ENCODE data around the gene USP48. TPM values are rescaled to one million over a fixed set of nuclear protein-coding genes. Genes with fewer than 3 reads are reported as not detected.

Gene USP48
- total RNA-seq, 1 donor from 2014 or later: 45.7 TPM

DNA sequence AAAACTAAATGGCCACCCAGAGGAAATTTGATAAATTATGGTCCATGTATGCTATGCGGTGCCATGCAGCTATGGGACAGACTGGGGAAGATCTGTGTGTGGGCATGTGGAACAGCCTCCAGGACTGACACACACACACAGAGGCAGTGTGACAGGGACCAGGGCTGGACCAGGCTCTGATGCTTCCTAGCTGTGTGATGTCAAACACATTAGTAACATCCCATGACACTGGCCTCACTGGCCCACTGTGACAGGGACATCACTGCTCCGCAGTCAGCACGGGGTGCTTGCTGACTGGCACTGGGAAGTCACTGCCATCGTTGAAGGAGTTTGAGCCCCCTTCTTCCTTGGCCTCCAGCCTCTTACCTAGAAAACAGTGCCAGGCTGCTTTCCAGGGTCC is 127.7 kb downstream of the USP48 start:
- no peak for DNase-seq (ENCODE audit: low read depth in 2 of 2)

DNA sequence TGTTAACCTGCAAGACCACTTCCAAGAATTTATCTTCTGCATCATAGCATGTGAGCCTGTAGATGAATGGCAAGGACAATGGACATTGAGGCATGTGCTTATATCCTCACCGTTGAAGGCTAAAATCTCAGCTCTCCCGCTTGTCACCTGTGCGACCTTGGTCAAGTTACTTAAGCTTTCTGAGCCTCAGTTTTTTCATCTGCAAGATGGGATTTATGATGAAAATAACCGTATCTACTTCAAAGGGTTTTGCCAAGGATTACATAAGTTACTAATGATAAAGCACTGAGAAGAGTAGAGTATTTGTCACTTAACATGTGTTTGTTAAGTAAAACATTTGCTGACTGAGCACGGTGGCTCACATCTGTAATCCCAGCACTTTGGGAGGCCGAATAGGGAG is 128.7 kb downstream of the USP48 start:
- DNase-seq (ENCODE audit: low read depth in 2 of 2): no peak

DNA sequence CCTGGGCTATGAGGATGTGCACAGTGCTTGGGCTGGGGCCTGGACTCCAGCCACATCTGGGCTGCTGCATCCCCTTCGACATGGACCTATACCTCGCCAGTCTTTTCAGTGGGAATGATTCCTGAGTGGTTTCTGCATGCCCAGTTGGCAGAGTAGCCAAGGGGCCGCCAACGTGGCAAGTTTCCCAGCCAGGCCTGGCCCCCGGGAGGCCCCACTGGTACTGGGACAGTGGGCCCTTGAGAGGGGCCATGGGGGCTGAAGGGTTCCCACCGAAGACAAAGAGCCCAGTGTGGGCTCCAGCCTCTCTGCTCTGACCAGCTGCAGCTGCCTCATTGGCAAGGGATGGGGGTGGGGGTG is 129.2 kb downstream of the USP48 start:
- no peak for DNase-seq (ENCODE audit: low read depth in 2 of 2)

DNA sequence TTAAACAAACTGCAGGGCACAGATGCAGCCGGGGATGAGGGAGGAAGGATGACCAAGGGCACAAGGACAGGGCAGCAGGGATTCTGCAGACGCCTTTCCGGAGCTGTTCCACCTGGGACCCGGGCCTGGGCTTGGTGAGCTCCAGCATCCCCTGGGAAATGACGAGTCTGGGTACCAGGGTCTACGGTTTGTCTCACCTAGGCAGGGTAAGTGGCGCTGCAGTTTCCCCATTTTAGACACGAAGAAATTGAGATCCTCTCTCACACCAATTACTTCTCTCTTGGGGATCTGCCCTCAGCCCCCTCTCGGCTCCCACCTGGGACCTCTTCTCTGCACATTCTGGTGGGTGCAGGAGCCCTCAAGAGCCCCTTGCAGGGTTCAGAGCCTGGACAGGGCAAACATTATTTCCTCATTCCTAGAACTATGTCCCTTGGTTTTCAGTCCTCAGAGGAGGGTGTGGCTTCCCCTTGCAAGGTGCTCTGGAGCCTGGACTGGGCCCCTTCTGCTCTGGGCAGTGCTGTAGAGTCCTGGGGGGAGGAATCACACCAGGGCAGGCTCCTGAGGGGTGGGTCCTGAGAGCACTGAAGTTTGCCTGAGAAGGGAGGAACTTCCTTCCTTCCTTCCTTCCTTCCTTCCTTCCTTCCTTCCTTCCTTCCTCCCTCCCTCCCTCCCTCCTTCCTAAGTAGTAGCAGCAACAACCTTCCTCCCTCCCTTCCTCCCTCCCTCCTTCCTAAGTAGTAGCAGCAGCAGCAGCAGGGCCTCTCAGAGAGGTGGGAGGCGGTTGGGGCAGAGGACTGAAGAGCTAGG is 129.8 kb downstream of the USP48 start:
- no peak for DNase-seq (ENCODE audit: low read depth in 2 of 2)

DNA sequence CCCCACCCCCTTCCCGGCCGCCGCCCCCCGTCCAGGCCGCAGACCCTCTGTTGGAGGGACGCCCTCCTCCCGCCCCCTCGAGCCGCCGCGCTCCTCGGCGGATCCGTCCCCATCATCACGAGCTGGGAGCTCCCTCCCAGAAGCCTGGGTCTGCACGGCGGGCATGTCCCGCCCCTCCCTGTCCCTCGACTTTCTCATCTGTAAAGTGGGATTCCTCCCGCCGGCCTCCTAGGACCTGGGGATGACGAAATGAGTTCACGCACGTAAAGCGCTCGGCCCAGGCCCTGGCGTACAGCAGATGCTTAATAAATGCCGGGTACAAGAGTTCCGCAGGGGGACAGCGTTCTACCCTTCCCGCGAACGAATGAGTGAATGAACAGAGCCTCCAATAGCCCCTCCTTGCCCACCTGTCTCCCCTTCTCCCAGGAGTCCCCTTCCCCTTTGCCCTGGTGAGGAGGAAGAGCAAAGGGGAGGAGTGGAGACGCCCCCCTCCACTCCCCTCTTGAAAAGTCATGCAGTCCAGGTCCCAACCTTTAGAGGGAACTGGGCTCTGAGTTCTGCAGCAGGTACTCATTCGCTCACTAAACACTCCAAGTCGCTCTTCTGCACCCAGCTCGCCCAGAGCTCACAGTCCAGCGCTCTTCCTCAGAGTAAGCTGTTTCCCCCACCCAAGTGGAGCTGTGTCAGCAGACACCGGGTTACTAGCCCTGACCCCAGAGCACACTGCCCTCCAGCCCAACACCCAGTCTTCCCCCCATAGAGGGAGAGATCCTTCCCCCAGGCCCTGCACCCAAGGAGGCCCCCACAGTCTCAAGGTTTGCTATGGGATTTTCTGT is 130.6 kb downstream of the USP48 start:
- DNase-seq (ENCODE audit: low read depth in 2 of 2): no peak

DNA sequence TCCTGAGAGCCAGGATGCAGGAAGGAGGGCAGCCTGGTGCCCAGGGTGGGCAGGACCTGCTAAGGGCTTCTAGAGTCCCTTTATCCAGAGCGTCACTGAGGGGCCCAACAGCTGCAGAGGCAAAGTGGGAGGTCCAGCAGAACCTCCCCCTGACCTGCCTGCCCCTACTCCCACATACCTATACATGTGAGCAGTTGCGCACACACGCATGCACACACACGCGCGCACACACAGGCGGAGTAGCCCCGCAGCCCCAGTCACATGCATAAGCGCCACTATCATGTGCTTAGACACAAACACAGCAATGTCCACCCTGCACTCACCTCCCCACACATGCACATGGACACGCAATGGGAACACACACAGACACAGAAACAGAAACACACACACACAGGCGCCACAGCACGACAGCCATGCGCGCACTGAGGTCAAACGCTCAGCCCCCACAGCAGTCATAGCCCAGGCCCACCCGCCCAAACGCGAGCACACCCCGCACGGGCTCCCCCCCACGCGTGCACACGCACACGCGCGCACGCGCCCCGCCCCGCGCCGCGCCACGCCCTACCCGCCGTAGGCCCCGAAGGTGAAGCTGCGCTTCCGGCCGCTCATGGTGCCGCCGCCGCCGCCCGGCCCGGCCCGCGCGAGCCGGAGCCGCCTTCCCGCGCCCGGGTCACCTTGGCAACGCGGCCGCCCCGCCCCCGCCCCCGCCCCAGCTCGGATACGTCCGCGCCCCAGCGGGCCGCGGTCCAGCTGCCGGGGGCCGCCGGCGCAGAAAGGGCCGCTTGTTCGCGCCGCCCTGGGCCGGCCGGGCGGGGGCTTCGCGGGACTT is 131.5 kb downstream of the USP48 start:
- DNase-seq (ENCODE audit: low read depth in 2 of 2): peak in 1 of 2 donors; percentile 32

DNA sequence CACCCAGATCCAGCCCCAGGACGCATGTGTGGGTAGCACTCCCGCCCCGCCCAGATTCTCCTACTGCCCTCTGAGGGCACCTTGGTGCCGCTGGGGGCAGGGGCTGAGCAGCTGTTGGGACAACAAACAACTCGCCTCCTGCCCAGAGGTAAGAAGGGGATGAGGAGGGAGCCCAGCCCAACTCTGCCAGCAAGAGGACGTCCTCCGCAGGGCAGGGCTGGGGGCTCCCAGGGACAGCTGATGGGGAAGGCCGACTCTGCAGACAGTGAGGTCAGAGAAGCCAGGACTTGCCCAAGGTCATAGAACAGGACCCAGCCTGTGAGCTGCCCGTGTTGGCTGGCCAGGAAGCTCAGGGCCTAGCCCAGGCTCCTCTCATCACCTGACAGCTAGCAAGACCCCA is 132.5 kb downstream of the USP48 start:
- no peak for DNase-seq (ENCODE audit: low read depth in 2 of 2)

DNA sequence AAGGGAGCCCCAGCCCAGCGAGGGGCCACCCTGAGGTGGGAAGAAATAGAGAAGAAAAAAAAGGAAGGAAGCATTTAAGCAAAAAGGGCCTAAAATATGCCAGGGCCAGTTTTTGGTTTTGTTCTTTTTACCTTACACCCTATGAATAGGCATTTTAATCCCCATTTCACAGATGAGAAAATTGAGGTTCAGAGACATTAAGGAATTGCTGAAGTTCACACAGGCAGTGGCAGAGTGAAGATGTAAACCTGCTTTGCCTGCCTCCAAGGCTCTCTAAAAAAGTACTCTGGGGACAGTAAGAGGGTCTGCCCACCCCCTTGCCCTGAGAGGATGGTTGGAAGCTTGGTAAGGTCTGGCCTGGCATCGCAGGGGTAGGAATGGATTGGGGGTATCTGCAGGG is 133.6 kb downstream of the USP48 start:
- DNase-seq (ENCODE audit: low read depth in 2 of 2): no peak

DNA sequence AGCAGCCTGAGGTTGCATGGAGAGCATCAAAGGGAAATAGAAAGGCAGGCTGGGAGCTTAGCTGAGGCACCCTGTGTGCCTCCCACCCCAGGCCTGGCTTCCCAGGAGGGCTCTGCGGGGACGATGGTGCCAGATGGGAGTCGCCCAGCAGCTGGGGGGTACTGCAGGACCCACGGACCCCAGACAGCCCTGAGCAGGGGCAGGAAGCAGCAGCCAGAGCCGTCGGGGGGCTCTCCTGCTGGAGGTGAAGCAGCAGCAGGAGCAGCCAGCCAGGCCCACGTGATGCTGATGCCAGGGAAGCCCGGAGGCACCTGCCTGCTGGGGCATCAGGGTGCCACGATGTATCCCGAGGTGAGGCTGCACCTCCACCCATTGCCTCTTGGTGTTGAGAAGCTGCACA is 134.2 kb downstream of the USP48 start:
- no peak for DNase-seq (ENCODE audit: low read depth in 2 of 2)

DNA sequence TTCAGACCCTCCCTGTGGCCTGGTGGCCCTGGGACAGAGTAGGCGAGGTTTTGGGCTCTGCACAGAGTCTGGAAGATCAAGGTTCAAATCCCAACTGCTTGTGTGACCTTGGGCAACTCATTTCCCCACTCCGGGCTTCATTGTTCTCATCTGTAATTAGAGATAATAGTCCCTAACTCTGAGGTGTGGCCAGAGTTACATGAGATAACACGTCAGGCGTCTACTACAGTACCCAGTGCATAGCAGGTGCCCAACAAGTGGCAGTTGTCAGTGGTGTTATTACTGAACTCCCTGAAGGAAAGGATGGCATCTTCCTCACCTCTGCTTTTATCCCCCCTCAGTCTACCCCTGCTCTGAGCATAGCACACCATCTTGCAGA is 134.6 kb downstream of the USP48 start:
- DNase-seq (ENCODE audit: low read depth in 2 of 2): no peak

DNA sequence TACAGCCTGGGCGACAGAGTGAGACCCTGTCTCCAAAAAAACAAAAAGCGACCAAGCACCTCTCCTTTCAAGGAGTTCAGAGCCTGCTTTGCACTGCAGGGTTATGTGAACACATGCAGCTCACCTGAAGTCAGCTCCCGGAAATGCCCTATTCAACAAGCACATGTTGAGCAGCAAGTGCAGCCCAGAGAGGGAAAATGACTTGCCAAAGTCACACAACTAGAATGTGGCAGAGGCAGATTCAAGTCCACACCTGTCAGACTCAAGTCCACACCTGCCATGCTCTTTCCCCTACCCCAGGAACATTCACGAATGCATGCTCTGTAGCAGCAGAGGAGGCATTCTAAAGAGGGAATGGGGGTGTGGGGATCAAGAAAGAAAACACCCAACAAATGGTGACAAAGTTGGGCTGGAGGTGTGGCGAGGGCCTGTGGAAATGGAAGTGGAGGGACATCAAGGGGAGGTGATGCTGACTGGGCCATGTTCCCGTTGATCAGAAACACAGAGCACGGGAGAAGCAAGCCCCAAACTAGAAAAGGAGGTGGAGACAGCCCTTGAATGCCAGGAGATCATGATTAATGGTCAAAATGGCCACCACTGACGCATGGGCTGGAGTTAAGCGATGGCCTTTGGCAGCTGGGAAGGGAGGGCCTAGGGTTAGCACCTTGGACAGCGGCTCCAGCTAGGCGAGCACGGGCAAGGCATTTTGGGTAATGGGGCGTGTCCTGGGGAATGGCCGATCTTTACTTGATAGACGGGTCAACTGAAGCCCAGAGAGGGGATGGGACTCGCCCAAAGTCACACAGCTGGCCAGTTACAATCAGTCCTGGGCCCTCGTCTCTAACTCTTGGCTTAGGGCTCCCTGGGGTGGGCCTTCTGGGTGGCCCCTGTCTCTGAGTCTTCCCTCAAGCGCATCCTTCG is 135.3 kb downstream of the USP48 start:
- peak; percentile 33 to 63 for DNase-seq (ENCODE audit: low read depth in 2 of 2)

DNA sequence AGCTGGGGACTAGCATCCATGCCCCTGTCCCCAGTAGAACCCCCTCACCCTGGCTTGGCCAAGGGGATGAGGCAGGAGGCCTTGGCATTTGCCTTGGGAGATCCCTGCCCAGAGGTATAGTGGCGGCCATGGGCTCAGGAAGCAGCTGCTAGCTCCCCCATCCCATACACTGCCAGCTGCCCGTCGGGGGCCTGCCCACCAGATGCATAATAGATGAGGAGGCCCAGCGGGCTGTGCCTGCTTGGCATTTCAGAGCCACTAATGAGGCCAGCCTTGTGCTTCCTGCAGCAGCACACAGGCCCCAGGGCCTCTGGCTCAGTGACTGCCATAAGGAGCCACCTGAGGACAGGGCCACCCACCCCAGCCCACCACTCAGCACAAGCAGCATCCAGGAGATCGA is 137.4 kb downstream of the USP48 start:
- DNase-seq (ENCODE audit: low read depth in 2 of 2): no peak

DNA sequence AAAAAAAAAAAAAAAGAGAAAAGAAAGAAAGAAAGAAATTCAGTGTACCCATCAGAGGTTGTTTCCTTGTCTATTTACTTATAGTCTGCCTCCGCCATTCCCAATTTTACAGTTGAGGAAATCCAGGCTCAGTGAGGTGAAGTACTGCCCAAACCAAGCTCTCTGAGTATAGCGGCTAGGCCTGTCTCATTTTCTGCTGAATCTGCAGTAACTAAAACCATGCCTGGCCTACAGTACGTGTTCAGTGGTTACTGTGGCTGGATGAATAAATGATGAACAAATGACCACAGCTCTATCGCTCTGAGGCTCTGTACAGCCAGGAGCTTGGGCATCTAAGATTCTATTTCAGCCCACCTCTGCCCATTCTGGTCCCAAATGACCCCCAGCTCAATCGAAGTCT is 138.0 kb downstream of the USP48 start:
- DNase-seq (ENCODE audit: low read depth in 2 of 2): no peak

DNA sequence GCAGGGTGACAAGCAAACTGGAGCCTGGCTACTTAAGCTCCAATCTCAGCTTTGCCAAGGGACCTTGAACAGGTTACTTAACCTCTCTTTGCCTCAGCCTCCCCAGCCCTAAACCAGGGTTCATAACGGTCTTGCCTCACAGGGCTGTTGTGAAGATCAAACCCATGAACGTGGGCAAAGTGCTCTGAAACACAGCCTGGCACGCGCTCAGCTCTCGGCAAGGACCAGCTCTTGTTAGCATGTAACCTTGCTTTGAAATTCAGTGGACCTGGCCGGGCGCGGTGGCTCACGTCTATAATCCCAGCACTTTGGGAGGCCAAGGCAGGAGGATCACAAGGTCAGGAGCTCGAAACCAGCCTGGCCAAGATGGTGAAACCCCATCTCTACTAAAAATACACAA is 138.6 kb downstream of the USP48 start:
- DNase-seq (ENCODE audit: low read depth in 2 of 2): no peak

DNA sequence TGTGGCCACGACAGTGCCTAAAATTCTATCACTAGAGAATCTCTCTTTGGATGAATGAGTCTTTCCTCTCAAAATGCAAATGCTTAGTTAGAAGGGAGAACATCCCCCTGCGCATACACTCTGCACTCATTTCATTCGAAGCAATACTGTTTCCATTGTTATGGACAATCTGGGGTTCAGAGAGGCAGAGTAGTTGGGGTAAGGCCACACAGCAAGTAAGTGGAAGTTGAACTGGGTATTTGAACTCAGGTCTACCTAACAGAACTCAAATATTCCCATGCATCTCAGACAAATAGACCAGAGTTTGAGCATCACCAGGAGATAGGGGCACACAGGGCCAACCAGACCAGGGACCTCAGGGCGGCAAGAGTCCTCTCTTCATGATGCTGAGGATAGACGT is 139.3 kb downstream of the USP48 start:
- DNase-seq (ENCODE audit: low read depth in 2 of 2): no peak

DNA sequence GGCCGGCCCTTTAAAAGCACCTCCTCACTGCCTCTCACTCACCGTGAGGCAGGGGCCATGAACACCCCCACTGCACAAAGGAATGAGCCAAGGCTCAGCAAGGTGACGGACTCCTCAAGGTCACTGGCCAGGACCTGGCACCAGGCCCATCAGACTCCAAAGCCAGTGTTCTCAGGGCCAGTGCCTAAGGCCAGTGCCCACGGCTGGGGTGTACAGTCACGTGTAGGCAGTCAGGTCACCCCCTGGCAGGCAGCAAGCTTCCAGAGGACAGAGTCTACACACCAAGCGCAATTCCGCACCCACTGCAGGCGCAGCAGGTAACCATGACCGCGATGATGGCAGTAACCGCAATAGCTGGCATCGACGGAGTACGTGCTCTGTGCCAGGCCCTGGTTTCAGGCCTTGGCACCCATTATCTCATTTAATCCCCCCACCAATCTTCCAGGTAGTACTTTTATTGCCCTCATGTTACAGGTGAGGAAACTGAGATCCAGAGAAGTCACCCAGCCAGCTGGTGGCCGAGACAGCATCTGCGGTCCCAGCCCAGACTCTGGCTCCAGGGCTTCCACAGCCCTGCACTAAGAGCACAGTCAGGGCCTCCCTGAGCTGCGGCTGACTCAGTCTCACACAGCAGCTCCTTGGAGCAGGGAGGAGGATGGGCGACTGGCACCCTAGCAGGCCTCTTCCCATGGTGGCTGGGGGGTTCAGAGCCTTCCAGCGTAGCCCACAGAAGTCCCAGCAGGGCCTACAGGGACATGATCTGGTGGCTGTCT is 140.8 kb downstream of the USP48 start:
- DNase-seq (ENCODE audit: low read depth in 2 of 2): no peak

DNA sequence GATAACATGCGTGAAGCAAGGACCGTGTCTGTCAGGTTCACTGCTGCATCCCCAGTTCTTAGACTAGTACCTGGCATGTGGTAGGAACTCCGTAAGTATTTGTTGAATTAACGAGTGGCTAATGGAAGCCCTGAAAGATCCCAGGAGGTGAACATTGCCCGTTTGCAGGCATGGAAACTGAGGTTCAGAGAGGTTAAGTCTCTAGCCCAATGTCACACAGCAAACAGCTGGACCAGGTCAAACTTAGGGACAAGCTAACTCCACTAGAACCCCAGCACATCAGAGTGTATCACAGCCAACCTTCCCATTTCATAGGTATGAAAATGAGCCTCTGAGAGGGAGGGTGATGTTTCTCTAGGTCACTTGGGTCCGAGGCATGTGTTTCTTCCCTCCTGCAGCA is 141.4 kb downstream of the USP48 start:
- no peak for DNase-seq (ENCODE audit: low read depth in 2 of 2)

DNA sequence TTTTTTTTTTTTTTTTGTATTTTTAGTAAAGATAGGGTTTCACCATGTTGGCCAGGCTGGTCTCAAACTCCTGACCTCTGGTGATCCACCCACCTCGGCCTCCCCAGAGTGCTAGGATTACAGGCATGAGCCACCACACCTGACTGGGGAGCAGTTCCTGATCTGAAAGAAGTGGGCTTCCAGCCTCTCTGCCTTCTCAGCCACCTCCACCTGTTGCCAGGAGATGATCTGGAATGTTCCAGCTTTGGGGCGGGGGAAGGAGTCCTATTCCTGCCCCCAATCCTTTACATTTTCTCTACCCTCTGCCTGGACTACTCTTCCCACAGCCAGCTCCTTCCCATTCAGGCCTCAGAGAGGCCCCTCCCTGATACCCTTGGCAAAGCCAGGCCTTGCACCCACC is 141.9 kb downstream of the USP48 start:
- DNase-seq (ENCODE audit: low read depth in 2 of 2): no peak

DNA sequence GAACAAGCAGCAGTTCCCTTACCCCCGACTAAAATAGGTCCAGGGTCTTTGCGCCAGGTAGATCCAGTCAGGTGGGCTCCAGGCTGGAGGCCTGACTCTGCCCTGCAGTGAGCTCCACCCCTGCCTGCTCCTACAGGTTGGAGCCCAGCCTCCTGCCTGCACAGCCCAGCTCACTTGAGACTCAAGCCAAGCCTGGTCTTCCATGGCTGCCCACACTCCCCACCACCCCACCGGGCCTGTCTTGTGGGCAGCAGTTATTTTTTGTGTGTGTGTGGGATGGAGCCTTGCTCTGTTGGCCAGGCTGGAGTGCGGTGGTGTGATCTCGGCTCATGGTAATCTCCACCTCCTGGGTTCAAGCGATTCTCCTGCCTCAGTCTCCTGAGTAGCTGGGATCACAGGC is 142.3 kb downstream of the USP48 start:
- no peak for DNase-seq (ENCODE audit: low read depth in 2 of 2)

DNA sequence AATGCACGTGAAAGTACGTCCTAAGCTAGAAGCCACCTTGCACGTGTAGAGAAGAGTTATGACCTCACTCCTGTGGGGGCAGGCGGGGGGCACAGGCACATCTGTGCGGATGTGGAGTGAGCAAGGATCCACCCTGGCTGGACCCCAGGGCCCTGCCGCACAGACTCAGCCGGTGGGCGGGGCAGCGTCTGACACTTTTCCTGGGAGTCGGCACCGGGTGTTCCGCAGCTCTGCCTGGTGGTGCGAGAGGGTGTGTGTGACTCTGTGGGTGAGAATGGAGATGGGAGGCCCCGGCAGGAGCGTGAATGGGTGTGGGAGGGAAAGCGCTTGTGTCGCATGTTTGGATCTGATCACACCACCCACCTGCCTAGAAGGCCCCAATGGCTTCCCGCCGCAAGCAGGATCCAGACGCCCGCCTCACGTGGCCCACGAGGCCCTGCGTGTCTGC is 143.3 kb downstream of the USP48 start:
- no peak for DNase-seq (ENCODE audit: low read depth in 2 of 2)

Data from dermis microvascular lymphatic vessel endothelial cell (primary cell).